Vagina (tissue), 2 donors: ENCODE measurements around the gene RFFL.

Source experiments
- CTCF ChIP-seq, 3 experiments: fragments of 450-650 bp in 2 of 3; fragments of 200-600 bp in 1 of 3; sonication (generic) in 1 of 3; IDR thresholded peaks; one replicate each; pipeline ENCODE4 v1.5.1; 2017 to 2019; ENCODE audit warnings: antibody characterized with exemption in 3 of 3, mild to moderate bottlenecking in 2 of 3, moderate library complexity in 2 of 3
- POLR2A ChIP-seq, 2 donors: fragments of 450-650 bp; IDR thresholded peaks; one replicate each; pipeline ENCODE4 v1.6.1; 2017; ENCODE audit warnings: antibody characterized with exemption in 2 of 2, mild to moderate bottlenecking in 2 of 2, moderate library complexity in 2 of 2

DNA sequence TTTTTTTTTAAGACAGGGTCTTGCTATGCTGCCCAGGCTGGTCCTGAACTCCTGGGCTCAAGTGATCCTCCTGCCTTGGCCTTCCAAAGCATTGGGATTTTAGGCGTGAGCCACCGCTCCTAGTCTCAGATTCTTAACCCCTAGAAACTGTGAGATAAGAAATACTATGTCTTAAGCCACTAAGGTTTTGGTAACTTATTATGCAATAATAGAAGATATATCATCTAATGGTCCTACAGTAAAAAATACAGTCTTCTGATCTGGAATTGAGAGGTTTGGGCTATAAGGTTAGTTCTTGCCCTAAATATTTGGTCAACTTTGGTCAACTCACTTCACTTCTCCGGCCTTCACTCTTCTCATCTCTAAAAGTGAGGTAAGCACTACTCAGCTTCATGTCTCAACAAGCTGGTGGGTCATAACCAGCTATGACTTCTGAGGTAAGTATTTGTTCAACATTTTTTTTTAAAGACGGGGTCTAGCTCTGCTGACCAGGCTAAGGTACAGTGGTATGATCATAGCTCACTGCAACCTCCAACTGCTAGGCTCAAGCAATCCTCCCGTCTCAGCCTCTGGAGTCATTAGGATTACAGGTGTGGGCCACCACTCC, 41.4 kb upstream of the RFFL start:
- TF ChIP-seq CTCF (IDR thresholded peaks at IDR 0.05) (no peak), POLR2A (IDR thresholded peaks at IDR 0.05) (no peak)
